Heart right ventricle (tissue), 16 donors: ENCODE measurements around the gene UNC119. TPM values are rescaled to one million over a fixed set of nuclear protein-coding genes. Genes with fewer than 3 reads are reported as not detected.

Experiments
- ATAC-seq, 8 donors: fragments of 200-7000 bp; cut with Tn5 transposase; one replicate each; pipeline ENCODE4 v1.9.1; 2020; ENCODE audit warnings: mild to moderate bottlenecking in 8 of 8, moderate library complexity in 8 of 8, moderate number of reproducible peaks in 1 of 8
- DNase-seq, 2 donors: peaks; one replicate each; pipeline ENCODE4 v3.0.0-alpha.2; 2020
- H3K27ac ChIP-seq, 10 donors: fragments of 200-600 bp; sonication (generic) in 2 of 10; one replicate each; pipeline versions ENCODE4 v1.5.0 to v1.8.0; 2020 to 2022; ENCODE audit warnings: mild to moderate bottlenecking in 3 of 10
- H3K27me3 ChIP-seq, 7 donors: fragments of 200-600 bp; one replicate each; pipeline ENCODE4 v1.8.0; 2021 to 2022; ENCODE audit warnings: mild to moderate bottlenecking in 2 of 7
- H3K36me3 ChIP-seq, 9 donors: fragments of 200-600 bp; sonication (generic) in 1 of 9; one replicate each; pipeline versions ENCODE4 v1.5.0 to v1.8.0; 2020 to 2022; ENCODE audit warnings: mild to moderate bottlenecking in 2 of 9
- H3K4me1 ChIP-seq, 9 donors: fragments of 200-600 bp; sonication (generic) in 1 of 9; one replicate each; pipeline versions ENCODE4 v1.5.0 to v1.8.0; 2020 to 2022; ENCODE audit warnings: mild to moderate bottlenecking in 4 of 9
- H3K4me3 ChIP-seq, 10 donors: fragments of 200-600 bp; sonication (generic) in 2 of 10; one replicate each; pipeline versions ENCODE4 v1.5.0 to v1.8.0; 2020 to 2022; ENCODE audit warnings: mild to moderate bottlenecking in 7 of 10, moderate library complexity in 2 of 10
- H3K9me3 ChIP-seq, 11 donors: fragments of 200-600 bp in 10 of 11; sonication (generic) in 2 of 11; one replicate each; pipeline versions ENCODE4 v1.5.0 to v1.8.0; 2013 to 2022; ENCODE audit warnings: mild to moderate bottlenecking in 2 of 11, control low read depth in 1 of 11, moderate library complexity in 1 of 11
- WGBS, 2 donors: extraction: QIAGEN DNeasy Blood & Tissue Kit; methylation state at CpG; one replicate each; pipeline ENCODE4 v1.1.7; 2013; ENCODE audit warnings: inconsistent platforms in 1 of 2; 5-methylcytosine and 5-hydroxymethylcytosine counted together
- intact Hi-C, 10 donors: fragments of 100-400 bp; cut with DNase I; formaldehyde crosslinking; loops; one replicate each; pipeline versions ENCODE4 v1.11.1 to v1.14.2; 2022
- polyA plus RNA-seq, 2 donors: library from polyadenylated mRNA; stranded (reverse); fragments of 200-250 nt; gene quantifications; one replicate each; pipeline ENCODE4 v1.2.3, GENCODE V29; 2013
- total RNA-seq, 10 donors: library from RNA; stranded (reverse); fragmentation: NEBNext Ultra II Directional in 3 of 10; extraction: Animal tissue kit (Norgen Biotek cat#: 25700) in 3 of 10; gene quantifications; one replicate each; pipeline versions ENCODE4 v1.2.1 to v1.2.4, GENCODE V29; 2021 to 2023
- TF ChIP-seq, protein P1 (sequence below), 9 donors: fragments of 200-600 bp; sonication (generic) in 2 of 9; IDR thresholded peaks; one replicate each; pipeline versions ENCODE4 v1.5.0 to v1.8.0; 2021 to 2022; ENCODE audit warnings: antibody characterized with exemption in 9 of 9, mild to moderate bottlenecking in 5 of 9, moderate library complexity in 1 of 9
- donor health status: Arrhythmogenic right ventricular cardiomyopathy.
- donor health status: ischemic (EF 13 %, LVEDD 7.1; RV severe dilation, severe dysfunction).
- donor health status: healthy with polysubstance abuse.
- donor health status: DM: no; HTN: yes; CAD: no.
- donor health status: DM: no; HTN: no; CAD: no.
- donor health status: ischemic (EF 25% LVEDD 6.9; RV normal size, moderate dysfunction).
- donor health status: ischemic (EF 25% LVEDD 5.7; RV mildly dilated, moderate dysfunction).
- donor health status: healthy.
- donor health status: DM: yes; HTN: yes; CAD: no.
- donor health status: Ischemic cardiomyopathy.
- donor health status: ischemic (EF 35%, LVEDD 5.7; RV mildly dilated, moderate dysfunction).
- donor health status: nonischemic (EF 11% LVEDD 7.7; RV severe dilation, severe dysfunction).
- donor health status: DM: yes; HTN: yes; CAD: no.
- donor health status: PGD.
- donor health status: ischemic (EF 29% LVEDD 5.4; RV normal size, mild dysfunction).
- donor health status: nonischemic (EF 23%, LVEDD 6.1; RV moderate dilation, normal function).

Gene UNC119
- total and polyA plus RNA-seq, 12 donors = 10.6 to 23.8 (median 21.0) TPM

DNA sequence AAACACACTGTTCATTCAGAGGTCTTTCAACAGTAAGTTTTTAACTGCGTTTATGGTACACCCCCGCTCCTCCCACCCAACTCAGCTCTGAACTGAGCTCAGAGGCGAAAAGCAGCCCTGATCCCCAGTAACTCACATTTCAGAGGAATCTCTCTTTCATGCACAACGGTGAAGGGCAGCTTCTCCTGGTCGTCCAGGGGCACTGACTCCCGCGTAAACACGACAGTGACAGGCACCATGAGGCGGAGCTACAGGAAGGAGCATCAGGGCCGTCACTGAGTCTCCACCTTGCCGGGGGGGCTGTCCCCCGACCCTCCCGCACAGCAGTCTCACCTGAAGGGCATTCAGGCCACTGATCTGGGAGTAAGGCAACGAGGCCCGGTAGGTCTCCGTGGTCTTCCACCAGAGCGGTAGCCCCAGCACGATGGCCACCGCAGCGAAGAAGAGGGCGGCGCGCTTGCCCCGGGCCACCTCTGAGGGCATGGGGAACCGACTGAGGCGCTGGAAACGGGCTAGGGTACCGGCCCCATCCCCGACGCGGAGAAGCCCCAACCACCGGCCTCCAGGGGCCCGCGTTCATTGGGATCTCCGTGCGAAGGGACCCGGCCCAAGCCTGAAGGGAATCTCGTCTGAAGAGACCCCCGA is 18.4 kb upstream of the UNC119 start:
- ATAC-seq (peak; percentile 4 to 29 (median 9)), DNase-seq (peak in 1 of 2 donors; percentile 19)
- peak overlapping the region in 9 of 10 donors; percentile 83 to 92 (median 87) for H3K27ac ChIP-seq
- H3K4me1 ChIP-seq = peaks cover 5 to 60% (median 43%) of the 10 kb centered on the region in 9 donors
- no peaks in the 10 kb centered on the region for H3K27me3 ChIP-seq
- peak overlapping the region; percentile 78 to 99 (median 97) for H3K4me3 ChIP-seq
- H3K36me3 ChIP-seq = peaks cover 0 to 39% (median 0%) of the 10 kb centered on the region in 9 donors
- 1% methylated on average over 39 of the region's 39 CpGs for WGBS, 2 donors
- no peaks in the 10 kb centered on the region for H3K9me3 ChIP-seq
- TF ChIP-seq, protein P1, sequence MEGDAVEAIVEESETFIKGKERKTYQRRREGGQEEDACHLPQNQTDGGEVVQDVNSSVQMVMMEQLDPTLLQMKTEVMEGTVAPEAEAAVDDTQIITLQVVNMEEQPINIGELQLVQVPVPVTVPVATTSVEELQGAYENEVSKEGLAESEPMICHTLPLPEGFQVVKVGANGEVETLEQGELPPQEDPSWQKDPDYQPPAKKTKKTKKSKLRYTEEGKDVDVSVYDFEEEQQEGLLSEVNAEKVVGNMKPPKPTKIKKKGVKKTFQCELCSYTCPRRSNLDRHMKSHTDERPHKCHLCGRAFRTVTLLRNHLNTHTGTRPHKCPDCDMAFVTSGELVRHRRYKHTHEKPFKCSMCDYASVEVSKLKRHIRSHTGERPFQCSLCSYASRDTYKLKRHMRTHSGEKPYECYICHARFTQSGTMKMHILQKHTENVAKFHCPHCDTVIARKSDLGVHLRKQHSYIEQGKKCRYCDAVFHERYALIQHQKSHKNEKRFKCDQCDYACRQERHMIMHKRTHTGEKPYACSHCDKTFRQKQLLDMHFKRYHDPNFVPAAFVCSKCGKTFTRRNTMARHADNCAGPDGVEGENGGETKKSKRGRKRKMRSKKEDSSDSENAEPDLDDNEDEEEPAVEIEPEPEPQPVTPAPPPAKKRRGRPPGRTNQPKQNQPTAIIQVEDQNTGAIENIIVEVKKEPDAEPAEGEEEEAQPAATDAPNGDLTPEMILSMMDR (IDR thresholded peaks at IDR 0.05) = no peak
- intact Hi-C loops = loop anchor here in 1 of 10 donors (2.0 kb wide), 1 partner anchor 18 kb away; the partner anchor contains the start of gene UNC119

DNA sequence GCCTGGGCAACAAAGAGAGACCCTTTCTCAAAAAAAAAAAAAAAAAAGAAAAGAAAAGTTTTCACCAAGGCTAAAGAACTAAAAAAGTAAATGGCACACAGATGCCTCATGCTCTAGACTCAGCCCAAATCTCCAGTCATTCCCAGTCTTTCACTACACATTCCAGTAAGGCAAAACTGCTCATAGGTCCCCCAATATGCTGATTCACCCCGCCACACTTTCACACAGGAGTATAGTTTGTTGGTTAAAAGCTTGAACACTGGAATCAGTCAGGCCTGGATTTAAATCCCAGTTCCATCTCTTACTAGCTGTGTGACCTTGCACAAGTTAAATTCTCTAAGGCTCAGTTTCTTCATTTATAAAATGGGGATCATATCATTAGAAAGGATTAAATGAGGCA is 17.0 kb upstream of the UNC119 start:
- Histone ChIP-seq H3K9me3 (no peaks in the 10 kb centered on the region), H3K4me3 (no peak overlapping the region), H3K36me3 (peaks cover 0 to 44% (median 0%) of the 10 kb centered on the region in 9 donors), H3K27me3 (no peaks in the 10 kb centered on the region), H3K4me1 (peaks cover 5 to 60% (median 38%) of the 10 kb centered on the region in 9 donors), H3K27ac (no peak overlapping the region)
- ATAC-seq (no peak), DNase-seq (no peak)
- TF ChIP-seq, protein P1 (IDR thresholded peaks at IDR 0.05) = no peak
- 97 to 100% methylated on average over 1 of the region's 1 CpG for WGBS, 2 donors
- intact Hi-C loops = no loop called here

DNA sequence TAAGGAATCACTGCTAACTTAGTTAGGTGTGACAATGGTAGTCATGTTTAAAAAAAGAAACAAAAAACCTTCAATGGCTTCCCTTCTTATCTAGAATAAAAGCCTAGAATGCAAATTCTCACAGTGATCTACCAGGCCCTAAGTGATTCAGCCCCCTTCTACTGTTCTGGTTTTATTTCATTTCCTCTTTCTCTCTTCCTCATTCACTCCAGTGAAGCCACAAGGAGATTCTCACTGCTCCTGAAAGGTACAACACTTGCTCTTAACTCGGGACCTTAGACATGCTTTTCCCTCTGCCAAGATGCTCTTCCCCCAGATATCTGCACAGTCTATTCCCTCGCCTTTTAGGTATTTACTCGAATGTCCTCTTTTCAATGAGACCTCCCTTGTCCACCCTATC is 15.2 kb upstream of the UNC119 start:
- TF ChIP-seq, protein P1 (IDR thresholded peaks at IDR 0.05) = no peak
- Histone ChIP-seq H3K4me1 (peaks cover 5 to 54% (median 25%) of the 10 kb centered on the region in 9 donors), H3K27me3 (no peaks in the 10 kb centered on the region), H3K27ac (no peak overlapping the region), H3K9me3 (no peaks in the 10 kb centered on the region), H3K4me3 (no peak overlapping the region), H3K36me3 (peaks cover 0 to 46% (median 9%) of the 10 kb centered on the region in 9 donors)
- WGBS, 2 donors = 82 to 87% methylated on average over 3 of the region's 3 CpGs
- DNase-seq = no peak
- ATAC-seq = no peak
- intact Hi-C loops = no loop called here

DNA sequence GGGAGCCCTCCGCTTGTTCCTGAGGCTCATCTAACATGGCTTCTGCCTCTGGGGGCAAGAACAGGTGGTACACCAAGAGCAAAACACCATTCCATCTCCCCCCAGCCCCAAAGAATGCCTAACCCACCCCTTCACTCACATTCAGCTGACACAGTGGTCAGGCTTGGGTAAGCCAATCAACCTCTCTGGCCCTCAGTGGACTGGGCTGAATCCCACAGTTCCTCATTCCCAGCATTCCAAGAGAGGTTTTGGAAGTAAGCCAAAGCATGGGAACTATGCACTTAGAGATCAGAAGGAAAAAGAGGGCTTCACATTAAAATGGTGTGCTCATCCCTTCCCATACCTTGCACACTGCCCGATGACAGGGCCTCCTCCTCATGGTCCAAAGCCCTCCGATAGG is 11.1 kb upstream of the UNC119 start:
- TF ChIP-seq, protein P1 (IDR thresholded peaks at IDR 0.05) = no peak
- 69 to 71% methylated on average over 3 of the region's 3 CpGs for WGBS, 2 donors
- intact Hi-C loops = no loop called here

More for the DNA sequence above, 11.1 kb upstream of the UNC119 start:
- Histone ChIP-seq H3K9me3 (no peaks in the 10 kb centered on the region), H3K36me3 (peaks cover 0 to 80% (median 17%) of the 10 kb centered on the region in 9 donors), H3K4me3 (no peak overlapping the region), H3K27me3 (no peaks in the 10 kb centered on the region), H3K4me1 (peaks cover 0 to 20% (median 0%) of the 10 kb centered on the region in 9 donors), H3K27ac (no peak overlapping the region)
- ATAC-seq = peak in 3 of 8 donors; percentile 26 to 62 (median 39)
- DNase-seq = no peak
